SIG-M5 treated with dmso at 0.1 percent for 504 hours (cell line): ENCODE data around the gene EHD2.
A peak's percentile ranks its signal among the peaks of the same experiment; 100 is the strongest.
"Not testable (repeated sequence)": the region's sequence is repeated elsewhere in the genome, so short reads cannot be mapped to it uniquely, and the experiment has no call there.

ENCODE experiments used
- DNase-seq: peaks from one replicate; lab custom pipeline; 2025; ENCODE audit not compliant: unreplicated experiment; lab: John Stamatoyannopoulos, UW

EHD2 gene

DNA sequence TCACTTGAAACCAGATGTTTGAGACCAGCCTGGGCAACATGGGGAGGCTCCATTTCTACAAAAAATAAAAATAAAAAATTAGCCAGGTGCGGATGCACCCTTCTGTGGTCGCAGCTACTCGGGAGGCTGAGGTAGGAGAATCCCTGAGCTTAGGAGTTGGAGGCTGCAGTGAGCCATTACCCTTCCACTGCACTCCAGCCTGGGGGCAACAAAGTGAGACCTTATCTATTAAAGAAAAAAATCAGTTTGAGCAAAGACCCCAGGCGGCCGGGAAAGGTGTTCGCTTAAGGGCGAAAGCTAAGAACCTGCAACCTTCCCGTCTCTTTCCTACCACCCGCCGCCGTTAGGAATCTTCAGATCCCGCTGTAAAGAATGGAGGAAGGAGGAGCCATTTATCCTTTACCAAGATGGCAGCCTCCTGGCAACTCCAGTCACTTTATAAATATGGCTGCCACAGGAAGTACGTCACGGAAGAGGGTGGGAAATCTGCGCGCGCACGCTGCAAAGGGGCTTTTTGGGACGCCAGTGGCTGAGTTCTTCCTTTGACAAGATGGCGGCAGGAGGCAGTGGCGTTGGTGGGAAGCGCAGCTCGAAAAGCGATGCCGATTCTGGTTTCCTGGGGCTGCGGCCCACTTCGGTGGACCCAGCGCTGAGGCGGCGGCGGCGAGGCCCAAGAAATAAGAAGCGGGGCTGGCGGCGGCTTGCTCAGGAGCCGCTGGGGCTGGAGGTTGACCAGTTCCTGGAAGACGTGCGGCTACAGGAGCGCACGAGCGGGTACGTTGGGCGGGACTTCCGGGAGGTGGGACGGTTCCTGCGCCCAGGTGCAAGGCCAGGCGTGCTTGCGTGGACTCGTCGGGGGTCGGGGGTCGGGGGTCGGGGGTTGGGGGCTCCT, 32.0 kb downstream of the EHD2 start, which contains the start of gene NOP53:
TSS of gene NOP53 (plus strand) at position 537 of the 892 bp plus-strand sequence. CDS start at position 551, 14 bp downstream.
- peak; percentile 94 for DNase-seq

DNA sequence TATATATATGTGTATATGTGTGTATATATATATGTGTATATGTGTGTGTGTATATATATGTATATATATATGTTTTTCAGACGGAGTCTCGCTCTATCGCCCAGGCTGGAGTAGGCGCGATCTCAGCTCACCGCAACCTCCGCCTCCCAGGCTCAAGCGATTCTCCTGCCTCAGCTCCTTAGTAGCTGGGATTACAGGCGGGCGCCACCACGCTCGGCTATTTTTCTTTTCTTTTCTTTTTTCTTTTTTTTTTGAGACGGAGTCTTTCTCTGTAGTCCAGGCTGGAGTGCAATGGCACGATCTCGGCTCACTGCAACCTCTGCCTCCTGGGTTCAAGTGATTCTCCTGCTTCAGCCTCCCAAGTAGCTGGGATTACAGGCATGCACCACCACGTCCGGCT, 32.9 kb downstream of the EHD2 start:
- DNase-seq: not testable (repeated sequence)

DNA sequence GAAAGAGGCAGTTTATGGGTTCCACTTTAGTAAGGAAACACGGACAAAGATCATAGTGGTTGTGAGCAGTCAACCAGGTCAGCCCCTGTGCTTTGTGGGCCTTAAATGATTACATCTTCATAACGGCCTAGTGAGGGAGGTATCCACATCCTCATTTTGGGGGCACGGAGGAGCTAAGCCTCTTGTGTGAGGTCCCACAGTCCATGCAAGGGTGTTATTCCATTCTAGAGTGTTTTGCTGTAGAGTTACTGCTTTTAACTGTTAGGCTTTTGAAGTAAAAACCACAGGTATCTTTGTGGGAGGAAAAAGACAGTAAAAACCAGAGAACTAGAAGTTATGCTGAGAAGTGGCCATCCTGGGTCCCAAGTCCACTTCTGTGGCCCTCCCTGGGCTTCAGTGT, 36.1 kb downstream of the EHD2 start:
- no peak for DNase-seq

DNA sequence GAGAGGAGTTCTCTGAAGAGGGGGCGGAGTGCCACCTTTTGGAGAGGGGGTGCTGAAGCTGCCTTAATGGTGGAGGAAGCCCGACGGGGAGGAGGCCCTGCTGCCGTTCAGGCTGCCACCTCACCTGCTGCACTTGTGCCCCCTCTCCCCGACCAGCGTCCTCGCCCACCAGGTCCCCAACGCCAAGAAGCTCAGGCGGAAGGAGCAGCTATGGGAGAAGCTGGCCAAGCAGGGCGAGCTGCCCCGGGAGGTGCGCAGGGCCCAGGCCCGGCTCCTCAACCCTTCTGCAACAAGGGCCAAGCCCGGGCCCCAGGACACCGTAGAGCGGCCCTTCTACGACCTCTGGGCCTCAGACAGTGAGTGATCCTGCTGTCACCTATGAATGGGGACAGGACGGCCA, 37.5 kb downstream of the EHD2 start:
- no peak for DNase-seq

DNA sequence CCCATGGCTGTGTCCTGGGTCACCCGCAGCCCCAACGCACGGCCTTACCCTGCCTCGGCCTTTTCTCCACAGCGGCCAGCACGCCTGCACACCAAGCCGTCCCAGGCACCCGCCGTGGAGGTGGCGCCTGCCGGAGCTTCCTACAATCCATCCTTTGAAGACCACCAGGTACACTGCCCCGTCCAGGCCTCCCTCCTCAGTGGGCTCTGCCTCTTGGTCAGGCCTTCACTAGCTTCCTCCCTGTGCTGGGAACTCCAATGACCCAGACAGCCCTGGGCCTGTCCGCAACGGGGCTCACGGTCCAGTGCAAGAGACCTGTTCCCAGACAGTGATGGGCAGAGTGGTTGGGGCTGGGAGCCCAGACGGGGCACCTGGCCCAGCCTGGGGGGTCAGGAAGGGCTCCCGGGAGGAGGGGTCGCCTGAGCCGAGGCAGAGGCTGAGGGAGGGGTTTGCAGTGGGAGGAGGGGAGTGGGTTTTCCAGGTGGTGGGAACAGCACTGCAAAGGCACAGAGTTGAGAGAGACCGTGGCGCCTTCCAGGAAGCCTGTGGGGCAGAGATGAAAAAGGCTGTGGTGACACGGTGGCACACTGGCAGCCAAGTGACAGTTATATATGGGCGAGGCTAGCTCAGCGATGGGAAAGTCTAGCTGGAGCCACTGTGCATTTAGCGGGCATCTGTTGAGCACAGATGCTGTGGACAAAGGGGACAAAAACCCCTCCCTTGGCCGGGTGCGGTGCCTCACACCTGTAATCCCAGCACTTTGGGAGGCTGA, 39.4 kb downstream of the EHD2 start:
- no peak for DNase-seq

DNA sequence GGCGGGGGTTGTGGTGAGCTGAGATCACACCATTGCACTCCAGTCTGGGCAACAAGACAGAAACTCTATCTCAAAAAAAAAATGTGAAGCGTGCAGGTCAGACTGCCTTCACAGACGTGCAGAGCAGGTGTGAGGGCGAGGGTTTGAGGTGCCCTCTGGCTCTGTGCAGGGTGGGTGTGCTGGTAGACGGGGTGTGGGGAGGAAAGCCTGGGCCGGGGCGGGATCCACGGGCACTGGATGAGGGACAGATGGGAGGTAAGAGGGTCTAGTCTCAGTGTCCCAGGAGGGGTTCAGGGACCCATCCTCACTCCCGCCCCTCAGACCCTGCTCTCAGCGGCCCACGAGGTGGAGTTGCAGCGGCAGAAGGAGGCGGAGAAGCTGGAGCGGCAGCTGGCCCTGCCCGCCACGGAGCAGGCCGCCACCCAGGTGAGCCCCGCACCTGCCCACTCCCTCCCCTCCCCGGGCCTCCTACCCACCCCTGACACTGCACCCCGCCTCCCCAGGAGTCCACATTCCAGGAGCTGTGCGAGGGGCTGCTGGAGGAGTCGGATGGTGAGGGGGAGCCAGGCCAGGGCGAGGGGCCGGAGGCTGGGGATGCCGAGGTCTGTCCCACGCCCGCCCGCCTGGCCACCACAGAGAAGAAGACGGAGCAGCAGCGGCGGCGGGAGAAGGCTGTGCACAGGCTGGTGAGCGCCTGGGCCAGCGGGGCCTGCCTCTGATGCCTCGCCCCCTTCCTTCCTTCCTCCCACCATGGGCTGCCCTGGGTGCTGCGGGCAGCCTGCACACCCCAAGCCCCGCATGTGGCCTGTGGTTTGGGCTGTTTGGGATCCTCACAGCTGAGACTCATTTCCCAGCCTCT, 41.2 kb downstream of the EHD2 start:
- DNase-seq: no peak

DNA sequence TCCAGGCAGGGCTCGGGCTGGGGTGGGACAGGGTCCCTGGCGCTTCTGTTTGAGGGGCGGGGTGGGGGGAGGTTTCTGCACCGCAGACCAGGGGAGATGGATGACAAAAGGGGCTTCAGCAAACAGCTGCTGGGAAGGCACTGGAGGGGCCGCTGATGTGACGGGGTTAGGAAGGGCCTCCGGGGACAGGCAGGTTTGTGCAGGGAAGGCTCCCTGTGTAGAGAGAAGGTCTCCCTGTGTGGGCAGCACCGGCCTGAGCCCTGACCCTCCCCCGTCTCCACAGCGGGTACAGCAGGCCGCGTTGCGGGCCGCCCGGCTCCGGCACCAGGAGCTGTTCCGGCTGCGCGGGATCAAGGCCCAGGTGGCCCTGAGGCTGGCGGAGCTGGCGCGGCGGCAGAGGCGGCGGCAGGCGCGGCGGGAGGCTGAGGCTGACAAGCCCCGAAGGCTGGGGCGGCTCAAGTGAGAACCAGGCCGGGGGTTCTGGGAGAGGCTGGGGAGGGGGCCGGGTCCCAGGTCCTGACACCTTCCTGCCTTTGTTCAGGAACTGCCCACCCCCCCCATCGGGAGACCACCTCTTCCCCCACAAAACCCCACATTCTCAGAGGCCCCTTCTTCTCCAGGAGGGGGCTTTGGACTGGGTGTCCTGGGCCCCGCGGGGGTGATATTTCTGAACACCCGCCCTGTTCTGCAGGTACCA, 42.0 kb downstream of the EHD2 start:
- DNase-seq: no peak

DNA sequence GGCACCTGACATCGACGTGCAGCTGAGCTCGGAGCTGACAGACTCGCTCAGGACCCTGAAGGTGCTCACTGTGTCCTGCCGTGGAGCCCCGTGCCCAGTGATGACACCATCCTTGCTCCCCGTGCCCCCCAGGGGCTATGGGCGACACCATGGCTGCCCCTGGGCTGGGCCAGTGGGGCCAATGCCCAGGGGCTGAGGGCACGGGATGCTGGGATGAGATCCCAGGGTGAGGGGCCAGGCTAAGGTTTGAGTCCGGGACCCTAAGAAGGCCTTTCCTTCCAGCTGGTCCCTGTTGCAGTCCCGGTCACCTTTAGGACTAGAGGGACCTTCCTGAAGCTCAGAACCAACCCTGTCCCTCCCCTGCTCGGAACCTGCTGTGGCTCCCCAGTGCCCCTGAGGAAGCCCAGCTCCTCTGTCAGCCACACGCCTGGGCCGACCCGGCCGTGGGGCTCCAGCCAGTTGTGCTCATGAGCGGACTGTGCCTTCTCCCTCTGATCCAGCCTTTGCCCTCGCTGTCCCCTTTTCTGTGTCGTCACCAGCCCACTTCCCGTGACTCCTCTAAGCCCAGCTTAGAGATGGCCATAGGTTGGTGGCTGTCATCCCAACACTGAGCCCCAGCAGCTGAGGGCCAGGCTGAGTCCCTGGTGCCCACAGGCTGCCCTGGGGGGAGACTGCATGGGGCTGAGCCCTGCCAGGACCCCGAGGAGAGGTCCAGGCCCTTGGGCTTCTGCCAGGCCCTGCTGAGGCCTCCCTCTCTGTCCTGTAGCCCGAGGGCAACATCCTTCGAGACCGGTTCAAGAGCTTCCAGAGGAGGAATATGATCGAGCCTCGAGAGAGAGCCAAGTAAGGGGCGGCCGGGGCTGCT, 42.8 kb downstream of the EHD2 start:
- DNase-seq: no peak

DNA sequence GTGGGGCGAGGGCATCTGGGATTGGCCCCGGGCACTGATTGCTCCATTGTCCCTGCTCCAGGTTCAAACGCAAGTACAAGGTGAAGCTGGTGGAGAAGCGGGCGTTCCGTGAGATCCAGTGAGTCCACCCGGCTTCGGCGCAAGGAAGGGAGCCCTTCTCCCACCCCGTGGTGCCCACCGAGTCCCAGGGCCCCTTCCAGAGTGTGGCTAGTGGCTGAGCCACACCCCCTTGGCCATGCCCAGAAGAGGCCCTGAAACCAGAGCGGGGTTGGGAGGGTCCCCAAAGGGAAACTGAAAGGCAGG, 43.4 kb downstream of the EHD2 start:
- no peak for DNase-seq

DNA sequence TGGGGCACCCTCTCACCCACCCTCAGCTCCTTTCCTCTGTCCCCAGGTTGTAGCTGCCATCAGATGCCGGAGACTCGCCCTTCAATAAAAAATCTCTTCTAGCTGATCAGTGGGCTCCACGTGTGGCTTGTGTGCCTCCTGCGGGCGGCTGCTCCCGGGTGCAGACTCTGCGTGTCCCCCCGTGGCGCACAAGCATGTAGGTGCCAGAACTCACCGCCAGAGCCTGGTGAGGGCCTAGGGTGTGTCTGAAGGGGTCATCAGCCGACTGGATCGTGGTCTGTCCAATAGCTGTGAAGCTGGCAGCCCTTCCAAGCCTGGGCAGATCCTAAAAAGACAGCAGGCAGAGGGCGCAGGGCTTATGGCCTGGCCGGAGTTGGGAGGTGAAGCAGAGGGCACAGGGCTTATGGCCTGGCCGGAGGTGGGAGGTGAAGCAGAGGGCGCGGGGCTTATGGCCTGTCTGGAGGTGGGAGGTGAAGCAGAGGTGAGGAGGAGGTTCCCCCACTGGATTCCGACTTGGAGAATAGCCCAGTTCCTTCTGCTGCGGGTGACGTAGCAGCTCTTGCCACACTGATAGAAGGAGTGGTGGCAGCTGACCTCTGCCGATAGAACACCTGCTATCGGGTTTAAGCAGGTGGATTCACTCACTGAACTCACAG, 43.9 kb downstream of the EHD2 start:
- DNase-seq: no peak

DNA sequence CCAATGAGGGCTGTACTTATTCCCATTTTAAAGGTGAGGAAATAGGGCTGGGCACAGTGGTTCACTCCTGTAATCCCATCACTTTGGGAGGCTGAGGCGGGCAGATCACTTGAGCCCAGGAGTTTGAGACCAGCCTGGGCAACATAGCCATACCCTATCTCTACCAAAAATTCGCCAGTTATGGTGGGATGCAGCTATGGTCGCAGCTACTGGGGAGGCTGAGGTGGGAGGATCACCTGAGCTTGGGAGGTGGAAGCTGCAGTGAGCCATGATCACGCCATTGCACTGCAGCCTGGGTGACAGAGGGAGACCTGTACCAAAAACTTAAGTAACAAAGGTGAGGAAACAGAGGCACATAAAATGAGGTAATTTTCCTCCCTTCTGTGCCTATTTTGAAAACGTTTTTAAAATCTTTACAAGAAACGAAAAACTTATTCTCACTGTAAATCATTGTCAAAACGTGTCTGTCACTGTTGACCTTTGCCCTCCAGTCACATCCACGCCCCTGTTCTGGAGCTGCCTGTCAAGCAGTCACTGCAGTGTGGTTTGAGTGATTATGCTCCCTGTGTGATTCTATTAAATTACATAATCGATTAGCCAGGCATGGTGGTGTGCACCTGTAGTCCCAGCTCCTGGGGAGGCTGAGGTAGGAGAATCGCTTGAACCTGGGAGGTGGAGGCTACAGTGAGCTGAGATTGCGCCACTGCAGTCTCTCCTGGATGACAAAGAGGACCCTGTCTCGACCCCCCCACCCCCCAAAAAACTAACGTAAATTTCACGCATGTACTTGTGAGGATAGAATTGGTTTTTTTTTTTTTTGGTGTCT, 44.6 kb downstream of the EHD2 start:
- no peak for DNase-seq

DNA sequence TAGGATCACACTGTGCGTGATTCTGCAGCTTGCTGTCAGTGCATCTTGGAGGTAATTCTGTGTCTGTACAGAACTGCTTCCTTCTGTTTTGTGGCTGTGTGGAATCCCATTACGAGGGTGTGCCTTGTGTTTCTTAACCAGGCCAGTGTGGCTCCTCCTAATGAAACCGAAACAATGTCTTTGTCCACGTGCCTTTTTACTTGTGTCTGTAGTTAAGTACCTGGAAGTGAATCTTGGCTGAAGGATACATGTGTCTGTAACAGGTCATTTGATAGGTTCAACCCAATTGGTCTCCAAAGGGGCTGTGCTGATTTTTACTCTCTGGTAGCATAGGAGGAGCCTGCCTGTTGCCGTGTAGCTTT, 45.2 kb downstream of the EHD2 start:
- DNase-seq: no peak

DNA sequence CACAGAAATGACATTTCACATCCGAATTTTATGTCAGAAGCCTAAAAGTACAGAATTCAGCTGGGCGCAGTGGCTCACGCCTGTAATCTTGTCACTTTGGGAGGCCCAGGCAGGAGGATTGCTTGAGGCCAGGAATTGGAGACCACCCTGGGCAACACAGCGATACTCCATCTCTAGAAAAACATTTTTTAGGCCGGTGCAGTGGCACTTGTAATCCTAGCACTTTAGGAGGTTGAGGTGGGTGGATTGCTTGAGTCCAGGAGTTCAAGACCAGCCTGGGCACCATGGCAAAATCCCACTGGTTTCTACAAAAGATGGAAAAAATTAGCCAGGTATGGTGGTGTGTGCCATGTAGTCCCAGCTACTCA, 47.4 kb downstream of the EHD2 start:
- DNase-seq: no peak

DNA sequence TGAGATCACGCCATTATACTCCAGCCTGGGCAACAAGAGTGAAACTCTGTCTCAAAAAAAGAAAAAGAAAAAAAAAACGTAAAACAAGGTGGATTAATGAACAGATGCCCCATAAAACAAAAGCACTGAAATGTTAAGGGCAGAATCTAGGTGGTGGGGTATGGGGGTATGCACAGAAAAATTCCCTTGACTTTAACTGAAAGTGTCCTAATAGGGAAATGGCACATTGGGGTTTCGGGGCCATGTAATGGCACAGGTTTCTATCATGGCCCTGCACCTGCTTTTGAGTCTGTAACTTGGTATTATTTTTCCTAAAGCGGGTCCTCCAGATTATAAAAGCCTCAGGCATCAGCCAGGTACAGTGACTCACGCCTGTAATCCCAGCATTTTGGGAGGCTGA, 48.3 kb downstream of the EHD2 start:
- no peak for DNase-seq

DNA sequence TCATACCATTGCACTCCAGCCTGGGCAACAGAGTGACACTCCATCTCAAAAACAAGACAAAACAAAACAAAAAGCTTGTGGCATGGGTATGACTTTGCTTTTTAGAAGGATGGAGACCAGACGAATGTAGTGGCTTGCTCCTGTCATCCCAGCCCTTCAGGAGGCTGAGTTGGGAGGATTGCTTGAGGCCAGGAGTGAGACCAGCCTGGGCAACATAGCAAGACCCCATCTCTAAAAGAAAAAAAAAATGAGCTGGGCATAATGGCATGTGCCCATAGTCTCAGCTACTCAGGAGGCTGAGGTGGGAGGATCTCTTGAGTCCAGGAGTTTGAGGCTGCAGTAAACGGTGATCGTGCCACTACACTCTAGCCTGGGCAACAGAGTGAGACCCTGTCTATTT, 48.9 kb downstream of the EHD2 start:
- DNase-seq: no peak

DNA sequence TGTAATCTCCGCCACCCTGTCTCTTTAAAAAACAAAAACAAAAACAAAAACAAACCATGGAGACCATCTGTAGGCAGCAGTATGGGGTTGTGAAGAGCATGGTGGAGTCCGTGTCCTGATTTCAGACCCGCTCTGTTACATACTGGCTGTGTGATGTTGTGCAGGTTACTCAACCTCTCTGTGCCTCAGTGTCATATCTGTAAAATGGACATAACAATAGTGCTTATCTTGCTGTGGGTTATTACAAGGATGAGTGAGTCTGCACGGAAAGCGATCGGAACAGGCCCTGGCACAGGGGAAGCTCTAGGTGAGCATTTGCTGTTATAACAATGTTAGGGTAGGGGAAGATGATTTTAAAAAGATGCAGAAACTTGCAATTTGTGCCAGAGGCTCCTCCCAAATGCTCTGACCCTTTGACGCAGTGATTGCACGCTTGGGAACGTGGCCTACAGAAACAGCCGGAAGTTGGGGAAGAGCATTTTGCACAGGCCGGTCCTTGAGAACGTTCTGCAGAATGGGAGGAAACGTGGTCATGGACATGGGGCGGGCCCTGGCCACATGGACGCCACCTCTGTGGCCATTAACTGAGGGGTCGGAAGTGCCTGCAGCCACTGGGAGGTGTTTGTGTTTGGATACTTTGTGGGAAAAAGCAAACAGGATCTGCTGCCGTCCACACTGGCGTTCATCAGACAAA, 49.5 kb downstream of the EHD2 start:
- DNase-seq: no peak

DNA sequence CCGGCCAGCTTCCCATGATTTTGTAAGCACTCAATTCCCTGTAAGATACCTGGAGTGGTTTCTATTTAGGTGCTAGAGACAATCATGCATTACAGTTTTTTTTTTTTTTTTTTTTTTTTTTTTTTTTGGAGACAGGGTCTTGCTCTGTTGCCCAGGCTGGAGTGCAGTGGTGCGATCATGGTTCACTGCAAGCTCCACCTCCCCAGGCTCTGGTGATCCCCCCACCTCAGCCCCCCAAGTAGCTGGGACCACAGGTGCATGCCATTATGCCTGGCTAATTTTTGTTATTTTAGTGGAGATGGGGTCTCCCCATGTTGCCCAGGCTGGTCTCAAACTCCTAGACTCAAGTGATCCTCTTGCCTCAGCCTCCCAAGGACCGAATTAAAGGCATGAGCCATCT, 51.5 kb downstream of the EHD2 start:
- DNase-seq: not testable (repeated sequence)
